Endodermal cell (in vitro differentiated cells): Measurements from ENCODE around the gene COASY. TPM values are rescaled to one million over a fixed set of nuclear protein-coding genes. Genes with fewer than 3 reads are reported as not detected.

ENCODE experiments used
- DNase-seq: peaks from one replicate; pipeline ENCODE4 v3.0.0-alpha.2; 2017
- H3K27ac ChIP-seq: 2 replicates; pipeline ENCODE4 v1.5.1; 2013; ENCODE audit warnings: mild to moderate bottlenecking, low read depth, low read length, moderate library complexity
- H3K27me3 ChIP-seq: 2 replicates; pipeline ENCODE4 v1.6.1; 2013; ENCODE audit warnings: mild to moderate bottlenecking, low read length, moderate library complexity; ENCODE audit not compliant: insufficient read depth, control insufficient read depth, poor library complexity, severe bottlenecking
- H3K36me3 ChIP-seq: 2 replicates; pipeline ENCODE4 v1.7.0; 2013; ENCODE audit warnings: mild to moderate bottlenecking, low read length, moderate library complexity; ENCODE audit not compliant: control insufficient read depth, insufficient read depth
- H3K4me1 ChIP-seq: one replicate; pipeline ENCODE4 v1.7.0; 2013; ENCODE audit warnings: low read length; ENCODE audit not compliant: control insufficient read depth, insufficient read depth
- H3K4me3 ChIP-seq: 2 replicates; pipeline ENCODE4 v1.5.1; 2013; ENCODE audit warnings: mild to moderate bottlenecking, low read length, moderate library complexity
- H3K9ac ChIP-seq: 2 replicates; pipeline ENCODE4 v1.6.1; 2013; ENCODE audit warnings: mild to moderate bottlenecking, low read length, moderate library complexity; ENCODE audit not compliant: poor library complexity, severe bottlenecking; ENCODE audit errors: extremely low read depth
- H3K9me3 ChIP-seq: 2 replicates; pipeline ENCODE4 v1.6.1; 2013; ENCODE audit warnings: mild to moderate bottlenecking, low read length, moderate library complexity; ENCODE audit not compliant: control insufficient read depth
- H3K27ac Mint-ChIP-seq: 2 replicates; pipeline ENCODE4 v1.8.0; 2020; ENCODE audit warnings: mixed read lengths
- H3K27me3 Mint-ChIP-seq: 2 replicates; pipeline ENCODE4 v1.8.0; 2021; ENCODE audit warnings: mild to moderate bottlenecking, mixed read lengths; ENCODE audit not compliant: insufficient read depth
- H3K36me3 Mint-ChIP-seq: 2 replicates; pipeline ENCODE4 v1.8.0; 2020; ENCODE audit warnings: low read depth, mixed read lengths
- H3K4me1 Mint-ChIP-seq: 2 replicates; pipeline ENCODE4 v1.8.0; 2020; ENCODE audit warnings: mixed read lengths
- H3K4me3 Mint-ChIP-seq: 2 replicates; pipeline ENCODE4 v1.8.0; 2020; ENCODE audit warnings: mild to moderate bottlenecking, moderate library complexity, mixed read lengths
- H3K9me3 Mint-ChIP-seq: 2 replicates; pipeline ENCODE4 v1.8.0; 2020; ENCODE audit warnings: mild to moderate bottlenecking, mixed read lengths
- WGBS, 2 experiments: methylation state at CpG; one replicate each; pipeline versions ENCODE4 v1.1.5 to v1.1.7; 2013; ENCODE audit warnings: missing lambda C conversion rate in 2 of 2, mixed read lengths in 1 of 2; ENCODE audit not compliant: insufficient coverage in 1 of 2, insufficient read length in 1 of 2; 5-methylcytosine and 5-hydroxymethylcytosine counted together
- total RNA-seq, 2 donors: library from RNA; stranded (reverse); fragmentation: NEBNext Ultra II Directional in 1 of 2; extraction: Animal tissue kit (Norgen Biotek cat#: 25700) in 1 of 2; gene quantifications; 2 replicates in 1 of 2; 3 replicates in 1 of 2; pipeline ENCODE4 v1.2.1, GENCODE V29; 2021
- TF ChIP-seq, protein P1 (sequence below): fragments of 200-600 bp; sonication (generic); conservative IDR thresholded peaks from 2 replicates; pipeline ENCODE4 v1.5.0; 2021; ENCODE audit warnings: antibody characterized with exemption, mild to moderate bottlenecking

The COASY gene
- total RNA-seq, 2 donors from 2014 or later = 97.7 to 99.4 TPM

DNA sequence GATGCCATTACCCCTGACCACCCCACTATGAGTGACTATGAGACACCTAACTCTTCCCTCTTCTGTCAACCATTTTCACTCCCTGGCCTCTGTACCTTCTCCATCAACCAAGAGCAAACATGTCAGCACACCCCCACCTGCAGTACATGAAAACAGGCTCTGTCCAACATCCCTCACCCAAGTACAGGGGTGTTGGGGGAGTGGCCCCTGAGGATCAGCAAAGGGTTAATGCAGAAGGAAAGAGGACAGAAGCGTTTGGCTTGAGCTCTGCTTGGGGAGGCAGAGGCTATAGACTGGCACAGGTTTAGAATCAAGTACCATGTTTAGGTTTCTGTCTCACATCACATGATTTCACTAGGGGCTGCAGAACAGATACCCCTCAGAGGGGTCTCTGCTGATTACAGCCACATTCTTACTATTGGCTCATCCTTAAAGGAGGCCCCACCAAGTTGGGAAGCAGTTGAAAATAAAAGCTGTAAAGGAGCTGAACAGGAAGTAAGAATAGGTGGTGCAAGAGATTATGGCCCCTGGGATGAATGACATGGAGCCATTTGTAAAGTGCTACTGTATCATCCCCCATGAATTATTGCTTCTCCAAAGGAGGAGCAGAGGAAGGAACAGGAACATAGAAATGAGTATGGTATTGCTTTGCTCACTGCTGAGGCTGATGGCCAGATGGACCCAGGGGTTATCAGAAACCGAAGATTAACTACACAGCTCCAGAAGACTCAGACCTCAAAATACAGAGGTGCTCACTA is 18.0 kb downstream of the COASY start:
- no peak overlapping the region for H3K9ac ChIP-seq
- H3K27me3 ChIP-seq = no peaks in the 10 kb centered on the region
- no peak for DNase-seq
- Mint-ChIP-seq H3K27ac (peak overlapping the region; percentile 62), H3K9me3 (no peaks in the 10 kb centered on the region), H3K27me3 (no peaks in the 10 kb centered on the region), H3K36me3 (peaks cover 62% of the 10 kb centered on the region), H3K4me1 (peaks cover 14% of the 10 kb centered on the region), H3K4me3 (no peak overlapping the region)
- H3K9me3 ChIP-seq = no peaks in the 10 kb centered on the region
- H3K36me3 ChIP-seq = peaks cover 61% of the 10 kb centered on the region
- H3K4me3 ChIP-seq = no peak overlapping the region
- H3K27ac ChIP-seq = no peak overlapping the region
- TF ChIP-seq, protein P1, sequence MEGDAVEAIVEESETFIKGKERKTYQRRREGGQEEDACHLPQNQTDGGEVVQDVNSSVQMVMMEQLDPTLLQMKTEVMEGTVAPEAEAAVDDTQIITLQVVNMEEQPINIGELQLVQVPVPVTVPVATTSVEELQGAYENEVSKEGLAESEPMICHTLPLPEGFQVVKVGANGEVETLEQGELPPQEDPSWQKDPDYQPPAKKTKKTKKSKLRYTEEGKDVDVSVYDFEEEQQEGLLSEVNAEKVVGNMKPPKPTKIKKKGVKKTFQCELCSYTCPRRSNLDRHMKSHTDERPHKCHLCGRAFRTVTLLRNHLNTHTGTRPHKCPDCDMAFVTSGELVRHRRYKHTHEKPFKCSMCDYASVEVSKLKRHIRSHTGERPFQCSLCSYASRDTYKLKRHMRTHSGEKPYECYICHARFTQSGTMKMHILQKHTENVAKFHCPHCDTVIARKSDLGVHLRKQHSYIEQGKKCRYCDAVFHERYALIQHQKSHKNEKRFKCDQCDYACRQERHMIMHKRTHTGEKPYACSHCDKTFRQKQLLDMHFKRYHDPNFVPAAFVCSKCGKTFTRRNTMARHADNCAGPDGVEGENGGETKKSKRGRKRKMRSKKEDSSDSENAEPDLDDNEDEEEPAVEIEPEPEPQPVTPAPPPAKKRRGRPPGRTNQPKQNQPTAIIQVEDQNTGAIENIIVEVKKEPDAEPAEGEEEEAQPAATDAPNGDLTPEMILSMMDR = no peak
- no peaks in the 10 kb centered on the region for H3K4me1 ChIP-seq
- 91 to 100% methylated on average over 1 to 2 of the region's 2 CpGs for WGBS, 2 experiments

- H3K27me3 ChIP-seq = no peaks in the 10 kb centered on the region
- H3K27ac ChIP-seq = no peak overlapping the region
- peaks cover 54% of the 10 kb centered on the region for H3K36me3 Mint-ChIP-seq
- no peaks in the 10 kb centered on the region for H3K9me3 Mint-ChIP-seq
- no peak overlapping the region for H3K9ac ChIP-seq
- H3K4me3 ChIP-seq = no peak overlapping the region
- H3K4me1 ChIP-seq = no peaks in the 10 kb centered on the region
- H3K4me3 Mint-ChIP-seq = no peak overlapping the region
- no peak for DNase-seq
- H3K27me3 Mint-ChIP-seq = no peaks in the 10 kb centered on the region
- H3K9me3 ChIP-seq = no peaks in the 10 kb centered on the region
- 96 to 98% methylated on average over 10 of the region's 10 CpGs for WGBS, 2 experiments
- H3K36me3 ChIP-seq = peaks cover 66% of the 10 kb centered on the region
- peaks cover 5% of the 10 kb centered on the region for H3K4me1 Mint-ChIP-seq
- no peak overlapping the region for H3K27ac Mint-ChIP-seq
- TF ChIP-seq, protein P1 = no peak
Measured at GRCh38 chr17:42581744-42582270, 19.9 kb downstream of the COASY start.

DNA sequence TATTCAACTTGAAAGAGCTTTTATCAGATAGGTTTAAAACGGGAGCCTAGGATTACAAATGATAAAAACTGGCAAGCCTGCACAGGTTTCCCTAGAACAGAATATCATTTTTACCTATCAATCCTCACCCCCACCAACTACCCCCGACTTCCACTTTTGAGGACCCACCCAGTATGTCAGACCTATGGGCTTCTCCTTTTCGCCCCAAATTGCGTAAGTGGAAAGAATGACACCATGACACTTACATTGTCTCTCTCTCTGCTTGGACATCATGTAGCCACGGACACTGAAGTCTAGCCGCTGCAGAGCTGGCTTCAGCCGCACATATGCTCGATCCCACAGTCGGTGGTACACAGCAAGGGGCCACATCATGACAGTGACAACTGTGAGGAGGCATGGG is 22.9 kb downstream of the COASY start:
- H3K4me1 Mint-ChIP-seq = no peaks in the 10 kb centered on the region
- H3K36me3 Mint-ChIP-seq = peaks cover 68% of the 10 kb centered on the region
- no peaks in the 10 kb centered on the region for H3K27me3 Mint-ChIP-seq
- Histone ChIP-seq H3K9me3 (no peaks in the 10 kb centered on the region), H3K4me1 (no peaks in the 10 kb centered on the region), H3K27ac (no peak overlapping the region), H3K27me3 (no peaks in the 10 kb centered on the region), H3K36me3 (peaks cover 81% of the 10 kb centered on the region), H3K4me3 (no peak overlapping the region), H3K9ac (no peak overlapping the region)
- no peak for DNase-seq
- TF ChIP-seq, protein P1 = no peak
- H3K9me3 Mint-ChIP-seq = no peaks in the 10 kb centered on the region
- H3K27ac Mint-ChIP-seq = no peak overlapping the region
- no peak overlapping the region for H3K4me3 Mint-ChIP-seq
- WGBS, 2 experiments = 90% methylated on average over 6 to 8 of the region's 9 CpGs
